Measurements from ENCODE around the gene THEM5.

Gene THEM5

DNA sequence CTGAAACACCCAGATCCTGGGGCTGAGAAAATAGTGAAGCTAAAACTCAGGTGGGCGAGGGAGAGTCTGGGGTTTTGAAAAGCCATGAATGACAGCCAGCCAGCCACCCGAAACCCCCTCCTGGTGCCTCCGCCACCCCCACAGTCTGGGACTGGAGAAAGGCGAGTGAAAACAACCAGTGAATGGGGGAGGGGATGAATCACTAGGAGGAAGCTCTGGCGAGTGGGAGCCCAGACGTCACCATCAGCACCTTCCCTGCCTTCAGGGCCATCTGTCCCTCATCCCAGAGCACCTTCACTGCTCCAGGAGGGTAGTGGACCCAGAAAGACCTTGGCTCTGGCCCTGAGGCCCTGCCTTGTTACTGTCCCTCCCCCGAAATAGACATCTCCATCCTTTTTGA, 31.1 kb downstream of the THEM5 start:
- in situ Hi-C loops (cut with HindIII; ENCODE audit: low sequenced_read_pairs): no loop called here

DNA sequence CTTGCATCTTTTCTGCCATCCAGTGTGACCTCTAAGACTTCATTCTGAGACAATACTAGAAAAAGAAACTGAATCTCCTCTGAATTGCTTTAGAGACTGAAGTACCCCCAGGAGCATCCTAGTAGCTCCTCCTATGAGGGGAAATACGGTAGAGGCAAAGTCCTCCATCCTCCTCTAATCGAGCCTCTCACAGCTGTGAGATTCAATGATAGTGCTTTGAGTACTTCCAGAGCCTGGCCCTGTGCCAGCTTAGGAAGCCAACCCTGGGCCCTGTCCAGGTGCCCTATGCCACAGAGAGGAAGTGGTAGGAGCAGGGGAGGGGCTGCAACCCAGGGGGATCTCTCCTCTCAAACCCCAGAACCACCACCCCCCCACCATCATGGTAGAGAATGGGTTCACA, 32.6 kb downstream of the THEM5 start:
- in situ Hi-C loops (cut with HindIII; ENCODE audit: low sequenced_read_pairs): no loop called here

DNA sequence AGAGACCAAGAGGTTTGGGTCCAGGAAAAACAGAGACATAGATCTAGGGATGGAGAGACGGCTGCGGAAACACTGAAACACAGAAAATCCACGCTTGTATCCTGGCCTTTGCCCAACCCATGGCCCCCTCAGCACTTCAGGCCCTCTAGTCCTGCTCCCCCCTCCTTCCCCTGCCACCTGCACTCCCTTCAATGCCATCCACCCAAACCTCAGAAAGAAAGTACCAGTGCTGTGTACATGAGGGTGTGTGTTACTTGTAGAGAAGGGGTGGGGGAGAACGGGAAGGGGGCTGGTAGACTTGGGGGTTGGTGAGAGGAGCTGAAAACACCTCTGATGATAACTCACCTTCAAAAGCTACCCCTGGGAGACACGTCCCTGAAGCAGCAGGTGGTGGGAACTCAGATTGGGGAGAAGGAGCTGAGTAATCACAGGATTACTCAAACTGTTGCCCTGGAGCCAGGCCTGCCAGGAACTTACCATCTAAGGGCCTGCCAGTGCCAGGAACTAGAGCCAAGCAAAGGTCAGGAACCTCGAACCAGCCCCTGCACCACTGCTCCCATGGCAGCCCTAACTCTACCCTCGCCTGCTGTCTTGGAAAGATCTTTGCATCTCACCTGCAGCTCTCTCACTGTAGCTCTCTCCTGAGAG, 33.4 kb downstream of the THEM5 start:
- in situ Hi-C loops (cut with HindIII; ENCODE audit: low sequenced_read_pairs): no loop called here

DNA sequence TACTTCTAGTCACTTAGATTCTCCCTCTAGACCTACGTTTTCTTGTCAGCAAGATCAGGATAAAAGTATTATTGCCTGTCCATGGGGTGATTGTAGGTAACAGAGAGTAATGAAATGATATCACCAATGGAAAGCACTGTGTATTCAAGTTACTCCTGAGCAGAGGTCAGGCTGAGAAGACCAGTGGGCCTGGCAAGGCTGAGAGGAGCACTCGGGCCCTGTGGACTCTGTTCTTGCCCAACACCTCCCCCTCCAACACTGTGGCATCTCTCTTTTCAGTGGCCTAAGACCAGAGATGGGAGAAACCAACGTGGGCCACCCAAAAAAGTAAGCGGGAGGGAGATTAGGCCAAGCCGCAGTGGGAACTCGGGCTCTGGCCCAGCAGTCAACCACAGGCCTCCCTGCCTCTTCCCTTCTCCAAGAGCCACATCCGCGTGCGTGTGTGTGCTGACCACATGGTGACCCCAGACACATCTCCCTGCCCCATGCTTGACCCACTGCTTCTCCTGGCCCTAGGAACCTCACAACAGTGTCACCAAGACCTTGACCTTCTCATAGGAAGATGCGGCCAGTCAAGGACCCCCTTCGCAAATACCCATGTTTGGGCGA, 34.2 kb downstream of the THEM5 start:
- in situ Hi-C loops (cut with HindIII; ENCODE audit: low sequenced_read_pairs): no loop called here

DNA sequence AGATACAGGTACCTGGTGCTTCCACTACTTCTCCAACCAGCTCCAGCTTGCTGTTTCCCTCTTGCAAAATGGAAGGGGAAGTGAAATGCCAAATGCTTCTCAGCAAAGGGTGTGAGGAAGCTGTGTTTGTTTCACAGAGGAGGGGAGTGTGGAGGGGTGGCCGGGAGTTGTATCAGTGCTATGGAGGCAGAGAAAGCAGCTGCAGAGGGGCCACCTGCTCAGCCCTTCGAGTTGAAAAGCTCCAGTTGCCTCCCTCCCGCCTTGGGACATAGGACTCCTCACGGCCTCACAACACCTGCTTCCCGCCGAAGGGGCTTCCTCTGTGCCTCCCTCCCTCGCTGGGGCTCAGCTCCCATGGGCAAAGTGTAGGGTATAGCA, 36.2 kb downstream of the THEM5 start:
- in situ Hi-C loops (cut with HindIII; ENCODE audit: low sequenced_read_pairs): no loop called here

DNA sequence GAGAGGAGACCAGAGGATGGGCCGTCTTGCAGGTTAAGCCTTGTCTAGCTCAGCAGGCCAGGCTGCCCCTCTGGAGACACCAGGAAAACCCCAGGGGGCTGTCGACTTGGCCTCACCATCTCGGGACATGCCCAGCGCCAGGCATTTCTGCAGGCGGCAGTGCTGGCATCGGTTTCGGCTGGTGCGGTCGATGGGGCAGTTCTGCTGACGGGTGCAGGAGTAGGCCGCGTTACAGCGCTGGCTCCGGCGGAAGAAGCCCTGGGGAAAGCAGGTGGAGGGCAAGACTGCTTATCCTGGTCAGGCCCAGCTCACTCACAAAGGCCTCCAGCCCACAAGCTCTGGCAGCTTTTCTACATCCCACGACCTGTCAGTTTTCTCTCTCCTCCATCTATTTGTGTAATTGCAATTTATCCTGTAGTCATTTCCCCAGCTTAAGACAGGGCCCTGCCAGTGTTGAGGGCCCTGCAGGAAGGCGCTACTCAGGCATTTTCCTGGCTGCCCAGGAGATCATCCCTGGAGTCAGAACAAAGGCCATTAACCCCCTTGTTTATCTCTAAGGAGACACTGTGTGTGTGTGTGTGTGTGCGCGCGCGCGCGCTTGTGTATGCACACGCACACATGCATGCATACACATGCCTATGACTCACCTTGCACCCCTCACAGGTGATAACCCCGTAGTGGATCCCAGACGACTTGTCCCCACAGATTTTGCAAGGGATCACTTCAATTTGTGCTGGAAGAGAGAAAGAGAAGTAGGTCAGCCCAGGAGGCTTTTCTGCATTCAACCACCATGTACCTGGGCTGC, 36.8 kb downstream of the THEM5 start:
- in situ Hi-C loops (cut with HindIII; ENCODE audit: low sequenced_read_pairs): no loop called here

DNA sequence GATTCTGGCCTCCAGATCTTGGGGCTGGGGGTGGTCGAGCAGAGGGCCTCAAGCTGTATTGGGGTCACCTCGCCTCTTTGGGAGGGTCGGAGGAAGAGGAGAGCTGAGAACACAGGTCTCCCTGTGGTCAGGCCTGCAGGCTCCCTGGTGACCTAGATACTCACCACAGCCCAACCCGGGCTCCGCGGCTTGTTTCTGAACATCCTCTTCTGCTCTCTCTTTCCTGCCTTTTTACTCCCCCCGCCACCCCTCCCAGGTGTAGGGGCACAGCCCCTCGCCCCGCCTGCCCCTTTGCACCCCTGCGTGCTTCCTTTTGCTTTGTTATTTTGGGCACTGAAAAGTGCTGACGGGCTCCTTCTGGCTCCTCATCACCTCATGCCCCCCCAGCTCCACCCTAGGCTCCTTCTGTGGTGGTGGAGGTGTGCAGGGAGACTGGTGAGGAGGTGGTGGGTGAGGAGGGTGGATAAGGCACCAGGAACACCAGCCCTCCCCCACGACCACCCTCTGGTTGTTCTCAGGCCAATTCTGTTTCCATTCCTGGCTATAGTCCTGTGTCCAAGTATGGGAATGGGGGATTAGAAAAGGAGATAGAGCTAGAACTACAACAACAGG, 37.7 kb downstream of the THEM5 start:
- in situ Hi-C loops (cut with HindIII; ENCODE audit: low sequenced_read_pairs): no loop called here

DNA sequence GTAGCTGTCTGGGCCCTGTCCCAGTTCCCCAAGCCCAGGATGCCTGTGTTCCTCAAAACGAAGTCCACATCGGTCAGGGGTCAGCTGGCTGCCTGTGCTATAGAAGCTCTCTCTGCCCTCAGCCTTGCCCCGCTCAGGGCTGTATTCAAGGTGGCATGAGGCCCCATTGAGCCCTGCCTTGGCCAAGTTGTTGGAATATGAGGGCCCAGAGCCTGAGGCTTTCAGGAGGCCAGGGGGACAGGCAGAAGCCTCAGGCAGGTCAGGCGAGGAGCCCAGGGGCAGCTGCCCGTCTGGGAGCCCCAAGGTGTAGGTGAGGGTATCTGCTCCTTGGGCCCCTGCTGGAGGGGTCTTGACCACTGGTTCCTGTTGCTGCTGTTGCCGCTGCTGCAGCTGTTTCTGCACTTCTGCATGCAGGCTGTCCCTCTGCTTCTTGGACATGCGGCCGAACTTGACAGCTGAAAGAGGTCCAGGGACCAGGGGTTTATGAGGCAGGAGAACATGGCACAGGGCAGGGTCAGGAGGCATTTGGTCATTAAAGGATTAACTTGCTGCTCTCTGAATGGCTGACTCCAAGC, 38.5 kb downstream of the THEM5 start:
- in situ Hi-C loops (cut with HindIII; ENCODE audit: low sequenced_read_pairs): no loop called here

DNA sequence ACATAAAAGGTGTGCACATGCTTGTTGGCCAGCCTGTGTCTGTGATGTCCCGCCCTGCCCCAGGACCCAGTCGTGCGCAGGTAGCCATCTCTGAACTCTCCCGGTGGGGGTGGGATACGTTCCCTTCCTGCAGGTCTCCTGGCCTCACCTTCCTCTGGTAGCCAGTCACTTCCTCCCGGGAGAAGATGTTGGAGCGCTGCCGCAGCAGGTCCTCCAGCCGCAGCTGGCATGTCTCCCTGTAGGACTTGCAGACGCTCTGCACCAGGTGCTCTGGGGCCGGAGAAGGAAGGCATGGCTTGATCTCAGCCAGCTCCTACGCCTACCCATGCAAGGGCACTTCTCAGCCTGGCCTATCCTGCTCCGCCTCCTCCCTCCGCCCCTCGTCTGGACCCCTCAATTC, 39.1 kb downstream of the THEM5 start:
- in situ Hi-C loops (cut with HindIII; ENCODE audit: low sequenced_read_pairs): no loop called here

DNA sequence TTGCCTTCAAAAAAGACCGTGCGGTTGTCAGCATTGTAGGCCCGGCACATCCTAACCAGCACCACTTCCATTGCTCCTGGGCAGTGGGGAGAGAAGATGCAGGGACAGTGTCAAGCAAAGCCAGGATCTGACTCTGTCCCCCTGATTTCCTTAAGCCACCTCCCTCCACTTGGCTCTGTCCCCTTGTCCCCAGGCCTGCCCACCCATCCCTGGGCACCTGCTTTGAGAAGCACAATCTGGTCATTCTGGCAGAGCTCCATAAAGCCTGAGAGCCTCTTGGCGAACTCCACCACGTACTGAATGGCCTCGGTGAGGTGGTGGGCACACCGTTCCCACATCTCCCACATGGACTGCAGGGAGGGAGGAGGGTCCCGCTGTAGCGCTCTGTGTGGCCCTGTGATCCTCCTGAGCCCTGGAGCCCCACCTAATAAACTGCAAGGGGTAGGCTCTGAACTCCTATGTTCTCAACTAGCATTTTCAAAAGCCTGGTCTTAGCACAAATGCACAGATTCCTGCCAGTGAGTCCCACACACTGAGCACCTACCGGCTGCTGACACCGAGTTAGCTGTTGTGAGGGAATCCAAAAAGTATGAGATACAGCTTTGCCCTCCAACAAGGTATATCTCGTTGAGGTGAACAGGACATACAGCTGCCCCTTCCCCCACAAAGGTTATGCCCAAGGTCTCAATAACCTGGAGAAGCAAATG, 40.1 kb downstream of the THEM5 start:
- in situ Hi-C loops (cut with HindIII; ENCODE audit: low sequenced_read_pairs): no loop called here

DNA sequence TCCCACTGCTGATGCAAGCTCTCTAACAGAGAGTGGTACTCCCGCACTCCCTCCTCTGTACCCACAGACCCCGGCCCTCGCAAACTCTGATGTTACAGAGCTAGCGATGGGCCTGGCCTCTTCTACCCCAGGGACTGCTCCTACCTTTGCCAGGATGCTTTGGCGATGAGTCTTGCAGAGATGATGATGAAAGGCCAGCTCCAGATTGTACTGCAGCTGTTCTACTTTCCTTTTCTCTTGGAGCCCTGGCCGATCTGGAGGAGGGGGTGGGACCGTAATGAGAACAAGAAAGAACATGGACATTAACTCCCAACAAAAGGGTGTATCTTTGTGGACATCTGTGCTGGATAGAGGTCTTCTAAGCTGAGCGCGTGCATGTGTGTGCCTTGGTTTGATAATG, 42.3 kb downstream of the THEM5 start:
- in situ Hi-C loops (cut with HindIII; ENCODE audit: low sequenced_read_pairs): no loop called here

DNA sequence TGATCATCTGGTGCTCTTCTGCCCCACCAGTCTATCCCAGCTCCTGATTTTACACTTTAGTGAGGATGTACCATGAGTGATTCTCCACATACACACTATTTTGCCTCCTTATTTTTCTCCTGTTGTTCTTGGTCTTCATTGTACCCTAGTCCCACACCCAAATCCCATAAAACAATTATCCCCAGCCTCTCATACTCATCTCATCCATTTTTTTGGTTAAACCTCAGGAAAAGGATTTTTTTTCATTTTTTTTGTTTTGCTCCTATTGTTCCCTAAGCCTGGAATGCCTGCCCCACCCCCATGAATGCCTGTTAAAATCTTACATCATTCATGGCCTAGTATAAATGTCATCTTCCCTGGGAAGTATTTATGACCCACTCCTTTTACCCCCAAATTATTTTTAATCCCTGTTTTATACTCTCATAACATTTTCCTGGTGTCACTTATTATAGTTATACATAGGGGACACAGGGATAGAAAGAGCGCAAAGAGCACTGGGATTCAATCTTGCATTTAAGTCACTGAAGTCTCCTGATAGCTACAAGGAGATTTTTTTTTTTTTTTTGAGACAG, 43.4 kb downstream of the THEM5 start:
- in situ Hi-C loops (cut with HindIII; ENCODE audit: low sequenced_read_pairs): loop anchor here (5.0 kb wide), 1 partner anchor 53 kb away; no protein-coding TSS in a partner anchor

DNA sequence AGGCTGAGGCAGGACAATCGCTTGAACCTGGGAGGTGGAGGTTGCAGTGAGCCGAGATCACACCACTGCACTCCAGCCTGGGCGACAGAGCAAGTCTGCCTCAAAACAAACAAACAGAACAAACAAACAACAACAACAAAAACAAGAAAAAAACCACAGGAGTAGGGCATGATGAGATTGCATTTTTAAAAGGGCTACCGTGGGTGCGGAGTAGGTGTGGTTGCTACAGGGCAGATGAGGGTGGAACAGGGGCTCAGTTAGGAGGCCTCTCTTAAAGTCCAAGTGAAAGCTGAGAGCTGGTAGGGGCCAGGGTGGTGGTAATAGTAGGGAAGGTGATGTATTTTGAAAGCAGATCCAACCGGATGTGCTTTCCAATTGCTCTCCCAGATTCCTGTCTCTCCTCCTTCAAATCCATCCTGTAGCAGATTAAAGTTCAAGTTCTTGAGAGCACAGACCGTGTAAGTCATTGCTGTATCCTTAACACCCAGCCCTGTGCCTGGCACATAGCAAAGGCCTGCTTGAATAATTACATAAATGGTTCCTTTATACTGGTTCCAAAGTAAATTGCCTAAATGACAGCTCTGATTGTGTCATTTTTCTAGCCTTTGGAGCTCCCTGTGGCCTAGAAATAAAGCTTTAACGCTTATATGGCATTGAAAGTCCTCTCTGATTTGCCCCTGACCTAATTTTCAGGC, 44.1 kb downstream of the THEM5 start:
- in situ Hi-C loops (cut with HindIII; ENCODE audit: low sequenced_read_pairs): loop anchor here (5.0 kb wide), 1 partner anchor 52 kb away; no protein-coding TSS in a partner anchor

DNA sequence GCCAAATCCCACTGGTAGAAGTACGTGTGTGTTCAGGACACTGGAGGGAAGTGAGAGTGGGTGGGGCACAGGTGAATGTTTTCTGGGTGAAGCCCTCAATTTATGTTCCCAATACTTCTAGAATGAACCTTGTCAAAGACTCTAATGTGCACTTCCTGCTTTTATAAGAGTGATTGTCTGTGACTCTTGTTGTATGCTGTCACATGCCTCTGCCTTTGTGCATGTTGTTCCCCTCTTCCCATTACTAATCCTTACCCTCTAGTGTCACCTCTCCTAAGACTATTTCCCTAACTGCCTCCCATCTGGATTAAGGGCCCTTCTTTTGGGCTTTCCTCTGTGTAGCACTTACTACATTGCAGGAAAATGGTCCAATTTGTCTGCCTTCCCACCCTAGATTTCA, 45.7 kb downstream of the THEM5 start:
- in situ Hi-C loops (cut with HindIII; ENCODE audit: low sequenced_read_pairs): loop anchor here (5.0 kb wide), 1 partner anchor 50 kb away; no protein-coding TSS in a partner anchor

DNA sequence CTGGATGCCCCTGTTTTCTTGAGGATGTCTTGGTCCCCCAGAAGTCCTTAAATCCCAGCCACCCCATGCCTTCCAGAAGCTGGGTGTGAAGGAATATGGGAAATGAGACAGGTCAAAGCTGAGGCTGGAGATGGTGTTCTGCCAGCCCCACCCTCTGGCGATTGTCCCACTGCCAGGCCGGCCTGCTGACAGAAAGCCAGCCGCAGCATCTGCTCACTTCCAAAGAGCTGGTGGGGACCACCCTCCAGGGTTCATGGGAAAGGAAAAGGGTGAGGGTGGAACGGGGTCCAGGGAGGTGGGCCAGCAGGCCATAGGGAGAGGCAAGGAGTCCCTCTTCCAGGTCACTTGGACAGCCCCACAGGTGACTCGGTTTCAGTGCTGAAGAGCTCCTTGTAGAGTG, 46.4 kb downstream of the THEM5 start:
- in situ Hi-C loops (cut with HindIII; ENCODE audit: low sequenced_read_pairs): loop anchor here (5.0 kb wide), 1 partner anchor 50 kb away; no protein-coding TSS in a partner anchor

DNA sequence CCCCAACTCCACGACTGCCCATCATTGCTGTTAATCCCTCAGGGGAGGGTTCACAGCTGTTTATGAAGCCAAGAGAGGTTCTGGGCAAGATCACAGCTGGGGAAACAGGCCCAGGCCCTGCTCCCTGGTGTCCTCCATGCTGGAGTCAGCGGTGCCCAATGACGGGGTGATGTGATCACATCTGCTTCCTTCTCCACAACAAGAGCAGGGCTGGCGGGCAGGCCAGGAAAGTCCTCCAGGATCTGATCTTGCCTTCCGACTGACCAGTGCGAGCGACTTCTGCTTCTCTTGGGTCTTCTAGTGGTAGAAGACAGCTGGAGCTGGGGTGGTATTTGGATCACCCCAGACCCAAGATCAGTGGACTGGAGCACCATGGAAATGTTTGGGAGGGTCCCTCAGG, 47.3 kb downstream of the THEM5 start:
- in situ Hi-C loops (cut with HindIII; ENCODE audit: low sequenced_read_pairs): loop anchor here (5.0 kb wide), 1 partner anchor 49 kb away; no protein-coding TSS in a partner anchor

DNA sequence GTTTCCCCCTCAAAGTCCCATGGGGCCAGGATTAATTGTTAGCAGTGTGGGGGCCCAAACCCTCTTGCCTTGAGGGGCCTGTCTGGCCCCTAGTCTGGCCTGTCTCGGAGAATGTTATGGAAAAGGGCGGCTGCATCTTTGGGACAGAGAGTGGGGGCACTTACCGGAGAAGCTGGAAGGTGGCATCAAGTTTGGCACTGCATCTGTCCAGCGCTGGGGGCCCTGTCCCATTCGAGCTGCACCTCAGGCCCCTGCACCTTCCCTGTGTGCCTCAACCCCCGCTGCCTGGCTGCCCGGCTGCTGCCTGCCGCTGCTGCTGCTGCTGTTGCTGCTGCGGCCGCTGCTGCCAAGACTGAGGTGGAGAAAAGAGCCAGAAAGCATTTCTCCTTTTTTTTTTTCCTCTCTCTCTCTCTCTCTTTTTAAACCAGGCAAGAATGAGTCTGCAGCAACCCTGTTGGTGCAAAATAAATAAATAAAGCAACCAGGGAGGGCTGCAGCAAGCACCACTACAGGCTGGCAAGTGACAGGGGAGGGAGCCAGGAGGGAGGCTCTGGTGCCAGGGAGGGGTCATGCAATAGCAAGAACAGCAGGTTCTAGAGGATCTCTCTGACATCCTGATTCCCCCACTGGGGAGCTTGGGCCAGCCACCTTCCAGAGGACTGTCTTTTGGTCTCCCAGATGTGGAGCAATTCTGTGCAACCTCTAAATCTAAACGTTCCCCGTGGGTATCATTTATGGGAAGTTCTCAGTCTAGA, 48.3 kb downstream of the THEM5 start, which contains the start of gene LINGO4:
Gene LINGO4, minus strand, starts transcription at position 354 of the 755 bp plus-strand sequence. CDS start 2,715 bp downstream, outside the sequence.
- in situ Hi-C loops (cut with HindIII; ENCODE audit: low sequenced_read_pairs): loop anchor here (5.0 kb wide), 1 partner anchor 48 kb away; no protein-coding TSS in a partner anchor

DNA sequence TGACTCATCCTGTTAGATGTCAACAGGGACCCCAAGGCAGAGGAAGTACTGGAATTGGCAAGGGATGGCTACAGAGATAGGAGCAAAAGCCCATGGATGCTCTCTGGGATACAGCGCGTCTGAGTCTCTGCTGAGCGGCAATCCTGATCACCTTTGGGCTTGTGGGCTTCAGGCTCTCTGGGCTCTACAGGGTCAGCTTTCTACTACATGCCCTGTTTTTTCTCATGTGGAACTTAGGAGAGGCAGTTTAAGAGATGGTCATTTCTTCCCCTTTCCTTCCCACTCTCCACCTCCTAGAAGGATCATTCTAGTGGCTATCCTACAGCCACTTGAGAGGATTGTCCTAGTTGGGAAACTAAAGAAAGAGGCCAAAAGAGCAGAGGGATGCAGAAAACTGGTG, 49.6 kb downstream of the THEM5 start:
- in situ Hi-C loops (cut with HindIII; ENCODE audit: low sequenced_read_pairs): no loop called here

DNA sequence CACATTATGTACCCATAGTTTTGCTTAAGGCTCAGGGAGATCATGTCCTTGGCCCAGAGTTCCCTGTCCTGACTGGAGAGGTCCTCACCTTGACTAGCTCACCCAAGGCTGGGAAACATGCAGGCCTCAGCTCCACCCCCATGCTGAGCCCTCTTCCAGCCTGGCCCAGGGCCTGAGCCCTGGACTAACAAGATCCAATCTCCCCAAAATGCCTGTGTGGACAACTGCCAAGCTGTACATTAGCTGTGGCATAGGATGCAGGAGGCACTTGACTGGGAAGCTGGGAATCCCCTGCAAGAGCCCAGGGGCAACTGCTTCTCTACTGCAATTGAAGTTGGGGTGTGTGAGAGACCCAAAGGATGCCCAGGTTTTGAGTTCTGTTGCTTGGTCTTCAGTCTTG, 50.3 kb downstream of the THEM5 start:
- in situ Hi-C loops (cut with HindIII; ENCODE audit: low sequenced_read_pairs): no loop called here

All from endothelial cell of hepatic sinusoid (primary cell).